ENCODE measurements around the gene COX7A1.
"Not testable (repeated sequence)": the region's sequence is repeated elsewhere in the genome, so short reads cannot be mapped to it uniquely, and the experiment has no call there.

The COX7A1 gene

DNA sequence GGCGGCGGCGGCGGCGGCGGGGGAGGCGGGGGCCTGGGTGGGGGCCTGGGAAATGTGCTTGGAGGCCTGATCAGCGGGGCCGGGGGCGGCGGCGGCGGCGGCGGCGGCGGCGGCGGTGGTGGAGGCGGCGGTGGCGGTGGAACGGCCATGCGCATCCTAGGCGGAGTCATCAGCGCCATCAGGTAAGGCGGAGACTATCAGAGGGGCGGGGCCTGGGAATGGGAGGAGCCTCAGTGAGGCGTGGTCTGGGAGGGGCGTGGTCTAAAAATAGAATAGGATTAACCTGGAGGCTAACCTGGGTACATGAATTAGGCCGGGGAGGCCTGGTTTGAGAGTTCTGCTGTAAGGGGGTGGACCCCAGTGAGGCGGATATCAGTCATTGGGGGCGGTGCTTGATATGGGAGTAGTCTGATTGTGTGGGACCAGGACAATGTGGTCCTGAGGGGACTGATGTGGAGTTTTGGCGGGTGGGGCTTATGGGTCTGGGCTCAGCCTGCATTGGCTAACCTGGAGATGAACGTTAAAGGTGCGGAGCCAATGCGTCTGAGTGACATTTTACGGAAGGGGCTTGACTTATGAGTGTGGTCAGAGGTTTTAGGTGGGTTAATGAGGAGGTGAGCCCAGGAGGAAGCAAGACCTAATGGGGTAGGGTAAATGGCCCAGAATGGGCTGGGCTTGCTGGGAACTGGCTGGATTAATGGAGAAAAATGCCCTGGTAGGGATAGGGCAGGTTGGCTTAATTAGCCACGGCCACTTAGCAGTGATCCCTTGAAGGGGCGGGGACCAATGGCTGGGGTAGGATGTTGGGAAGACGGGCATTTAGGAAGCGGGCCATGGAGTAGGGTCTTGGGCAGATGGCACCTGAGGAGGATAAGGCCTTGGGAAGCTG is 11.0 kb downstream of the COX7A1 start:
- peak; percentile 95 for DNase-seq

- peak; percentile 55 for DNase-seq
These were observed 11.8 kb downstream of the COX7A1 start for GRCh38 chr19:36140304-36141038.

GRCh38 chr19:36139473-36140303 is 12.6 kb downstream of the COX7A1 start, which contains the start of gene CAPNS1:
Gene CAPNS1 (plus strand): TSS chr19:36140066. CDS start chr19:36141012, 946 bp downstream.
- peak; percentile 95 for DNase-seq

DNA sequence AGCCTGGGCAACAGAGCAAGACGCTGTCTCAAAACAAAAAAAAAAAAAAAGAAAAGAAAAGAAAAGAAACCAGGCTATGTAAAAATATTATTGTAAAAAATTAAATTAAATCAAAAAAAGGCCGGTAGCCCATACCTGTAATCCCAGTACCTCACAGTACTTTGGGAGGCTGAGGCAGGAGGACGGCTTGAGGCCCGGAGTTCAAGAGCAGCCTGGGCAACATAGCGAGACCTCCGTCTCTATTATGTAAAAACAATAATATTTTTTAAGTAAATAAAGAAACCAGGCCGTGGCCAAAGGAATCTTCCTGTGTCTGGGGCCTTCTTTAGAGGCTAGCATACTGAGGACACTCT is 13.2 kb downstream of the COX7A1 start:
- no peak for DNase-seq

DNA sequence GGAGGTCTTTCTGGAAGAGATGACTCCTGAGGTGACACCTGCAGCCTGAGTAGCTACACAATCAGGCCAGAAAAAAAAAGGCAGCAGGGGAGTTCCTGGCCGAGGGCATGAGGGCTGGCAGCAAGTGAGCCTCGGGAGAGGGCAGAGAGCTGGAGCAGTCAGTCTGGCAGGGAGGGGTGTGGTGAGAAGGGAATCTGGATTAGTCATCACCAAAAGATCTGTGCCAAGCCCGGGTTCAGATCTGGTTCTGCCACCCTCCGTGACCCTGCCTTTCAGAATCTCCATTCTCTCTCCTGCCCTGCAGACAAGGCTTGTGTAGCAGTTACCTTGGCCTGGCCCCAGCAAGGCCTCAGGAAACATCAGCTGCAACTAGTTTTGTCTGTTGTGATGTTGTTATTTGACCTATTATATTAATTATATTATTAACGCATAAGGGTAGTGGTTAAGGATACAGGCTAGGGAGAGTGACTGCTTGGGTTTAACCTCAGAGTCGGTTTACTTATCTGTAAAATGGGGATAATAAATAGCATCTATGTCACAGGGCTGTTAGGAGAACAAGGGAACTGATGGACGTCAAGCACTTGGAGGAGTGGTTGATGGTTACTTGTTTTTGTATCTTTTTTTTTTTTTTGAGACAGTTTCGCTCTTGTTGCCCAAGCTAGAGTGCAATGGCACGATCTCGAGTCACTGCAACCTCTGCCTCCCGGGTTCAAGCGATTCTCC is 15.1 kb downstream of the COX7A1 start:
- no peak for DNase-seq

DNA sequence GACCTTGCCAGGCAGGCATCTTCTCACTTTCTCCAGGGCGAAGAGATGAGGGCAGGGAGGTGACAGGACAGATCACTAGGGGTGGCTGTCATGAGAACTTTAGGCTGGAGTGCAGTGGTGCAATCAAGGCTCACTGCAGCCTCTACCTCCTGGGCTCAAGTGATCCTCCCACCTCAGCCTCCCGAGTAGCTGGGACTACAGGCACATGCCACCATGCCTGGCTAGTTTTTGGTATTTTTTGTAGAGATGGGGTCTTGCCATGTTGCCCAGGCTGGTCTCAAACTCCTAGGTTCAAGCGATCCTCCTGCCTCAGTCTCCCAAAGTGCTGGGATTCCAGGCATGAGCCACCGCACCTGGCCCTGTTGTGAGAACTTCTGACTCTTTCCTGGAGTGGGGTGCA is 17.4 kb downstream of the COX7A1 start:
- not testable (repeated sequence) for DNase-seq

DNA sequence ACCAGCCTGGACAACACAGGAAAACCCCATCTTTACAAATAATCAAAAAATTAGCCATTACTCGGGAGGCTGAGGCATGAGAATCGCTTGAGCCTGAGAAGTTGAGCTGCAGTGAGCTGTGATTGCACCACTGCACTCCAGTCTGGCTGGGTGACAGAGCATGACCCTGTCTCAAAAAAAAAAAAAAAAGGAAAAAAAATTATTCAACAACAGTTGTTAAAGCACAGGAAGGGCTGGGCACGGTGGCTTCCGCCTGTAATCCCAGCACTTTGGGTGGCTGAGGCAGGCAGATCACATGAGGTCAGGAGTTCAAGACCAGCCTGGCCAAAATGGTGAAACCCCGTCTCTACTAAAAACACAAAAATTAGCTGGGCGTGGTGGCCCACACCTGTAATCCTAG is 21.0 kb downstream of the COX7A1 start:
- DNase-seq = not testable (repeated sequence)

DNA sequence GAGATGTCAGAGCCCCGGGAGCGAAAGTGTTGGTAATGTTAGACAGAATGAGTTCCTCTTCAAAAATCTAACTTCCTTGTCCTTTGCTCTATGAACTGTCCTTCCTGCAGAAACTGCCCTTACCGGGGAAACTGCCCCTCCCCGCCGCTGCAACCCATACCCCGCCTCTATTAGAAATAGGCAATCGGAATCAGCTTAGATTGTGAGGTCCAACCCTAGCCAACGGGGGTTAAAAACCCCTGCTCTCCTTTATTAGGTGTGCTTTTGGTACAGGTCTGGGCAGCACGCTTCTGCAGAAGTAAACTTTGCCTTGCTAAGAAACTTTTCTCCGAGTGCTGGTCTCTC is 23.9 kb downstream of the COX7A1 start:
- DNase-seq = peak; percentile 12

DNA sequence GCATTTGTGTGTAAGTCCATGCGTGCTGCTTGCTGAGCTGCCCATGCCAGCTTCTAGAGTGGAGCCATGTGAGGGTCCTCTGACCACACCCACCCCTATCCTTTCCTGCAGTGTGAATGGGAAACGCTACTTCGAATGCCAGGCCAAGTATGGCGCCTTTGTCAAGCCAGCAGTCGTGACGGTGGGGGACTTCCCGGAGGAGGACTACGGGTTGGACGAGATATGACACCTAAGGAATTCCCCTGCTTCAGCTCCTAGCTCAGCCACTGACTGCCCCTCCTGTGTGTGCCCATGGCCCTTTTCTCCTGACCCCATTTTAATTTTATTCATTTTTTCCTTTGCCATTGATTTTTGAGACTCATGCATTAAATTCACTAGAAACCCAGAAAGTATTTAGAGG is 26.7 kb downstream of the COX7A1 start:
- DNase-seq = no peak

DNA sequence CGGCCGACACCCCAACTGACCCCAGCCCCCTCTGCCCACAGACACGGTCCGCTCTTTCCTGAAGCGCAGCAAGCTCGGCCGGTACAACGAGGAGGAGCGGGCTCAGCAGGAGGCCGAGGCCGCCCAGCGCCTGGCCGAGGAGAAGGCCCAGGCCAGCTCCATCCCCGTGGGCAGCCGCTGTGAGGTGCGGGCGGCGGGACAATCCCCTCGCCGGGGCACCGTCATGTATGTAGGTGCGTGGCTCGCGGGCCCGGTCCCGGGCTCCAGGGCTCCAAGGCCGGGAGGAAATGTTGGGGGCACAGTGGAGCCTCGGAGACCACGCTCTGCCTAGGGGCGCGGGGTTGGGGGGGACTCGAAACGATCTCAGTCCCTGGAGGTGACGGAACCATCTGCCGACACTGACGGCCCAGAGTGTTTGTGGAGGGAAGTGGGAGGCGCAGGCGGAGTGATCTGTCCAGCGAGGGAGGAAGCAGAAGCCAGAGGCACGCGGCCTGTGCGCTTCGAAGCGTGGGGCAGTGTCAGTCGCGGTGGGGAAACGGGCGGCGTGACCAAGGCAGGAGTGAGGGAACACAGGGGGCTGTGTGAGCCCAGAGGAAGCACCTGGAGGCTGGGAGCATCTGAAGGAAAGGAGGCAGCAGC is 30.6 kb downstream of the COX7A1 start:
- DNase-seq = no peak

DNA sequence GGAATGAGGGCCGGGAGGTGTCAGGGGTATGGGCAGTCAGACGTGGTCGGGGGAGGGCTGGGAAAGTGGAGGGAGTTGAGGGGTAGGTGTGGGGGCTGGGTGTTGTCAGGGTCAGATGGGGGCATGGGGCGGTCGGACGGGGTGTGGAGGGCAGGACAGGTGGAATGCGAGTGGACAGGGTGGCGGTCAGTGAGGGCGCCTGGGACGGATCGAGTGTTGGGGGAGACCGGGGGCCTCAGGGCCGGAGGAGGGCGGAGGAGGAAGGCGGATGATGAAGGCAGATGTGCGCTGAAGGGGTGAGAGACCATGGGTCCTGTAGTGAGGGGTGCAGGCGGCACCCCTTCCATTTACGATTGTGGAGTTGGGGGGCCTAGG is 31.3 kb downstream of the COX7A1 start:
- no peak for DNase-seq

DNA sequence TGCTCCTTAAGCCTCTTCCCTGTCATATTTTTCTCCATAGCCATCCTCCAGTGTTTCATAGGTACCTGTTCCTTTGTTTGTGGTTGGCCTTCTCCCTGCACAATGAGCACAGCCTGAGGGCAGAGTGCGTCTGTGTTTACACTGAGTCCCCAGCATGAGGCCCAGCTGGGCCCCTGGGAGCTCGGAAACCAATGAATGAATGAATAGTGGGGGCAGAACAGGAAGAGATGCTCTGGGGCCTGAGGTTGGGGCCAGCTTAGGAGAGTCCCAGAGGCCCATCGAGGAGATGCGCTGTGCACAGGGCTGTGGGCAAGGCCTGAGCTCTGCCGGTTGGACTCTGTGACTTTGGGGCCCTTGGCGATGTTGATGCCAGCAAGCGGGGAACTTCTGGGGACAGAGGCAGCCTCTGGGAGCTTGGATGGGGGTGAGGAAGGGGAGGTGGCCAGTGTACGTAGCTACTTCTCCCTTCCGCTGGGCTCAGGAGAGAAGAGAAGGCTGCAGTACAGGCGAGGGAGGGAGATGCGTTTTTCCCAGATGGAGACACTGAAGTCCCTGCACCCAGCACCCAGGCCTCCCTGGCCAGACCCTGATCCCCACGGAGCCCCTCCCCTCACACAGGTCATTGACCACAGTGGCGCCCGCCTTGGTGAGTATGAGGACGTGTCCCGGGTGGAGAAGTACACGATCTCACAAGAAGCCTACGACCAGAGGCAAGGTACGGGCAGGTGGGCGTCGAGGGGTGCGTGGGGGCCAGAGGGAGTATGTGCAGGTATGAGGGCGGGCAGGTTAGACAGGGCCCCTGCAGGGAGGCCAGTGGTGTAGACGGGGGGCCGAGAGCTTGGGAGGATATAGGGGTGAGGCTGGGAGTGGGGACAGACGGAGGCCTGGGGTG is 31.9 kb downstream of the COX7A1 start:
- no peak for DNase-seq

GRCh38 chr19:36116344-36116637 is 36.0 kb downstream of the COX7A1 start:
- DNase-seq = no peak

DNA sequence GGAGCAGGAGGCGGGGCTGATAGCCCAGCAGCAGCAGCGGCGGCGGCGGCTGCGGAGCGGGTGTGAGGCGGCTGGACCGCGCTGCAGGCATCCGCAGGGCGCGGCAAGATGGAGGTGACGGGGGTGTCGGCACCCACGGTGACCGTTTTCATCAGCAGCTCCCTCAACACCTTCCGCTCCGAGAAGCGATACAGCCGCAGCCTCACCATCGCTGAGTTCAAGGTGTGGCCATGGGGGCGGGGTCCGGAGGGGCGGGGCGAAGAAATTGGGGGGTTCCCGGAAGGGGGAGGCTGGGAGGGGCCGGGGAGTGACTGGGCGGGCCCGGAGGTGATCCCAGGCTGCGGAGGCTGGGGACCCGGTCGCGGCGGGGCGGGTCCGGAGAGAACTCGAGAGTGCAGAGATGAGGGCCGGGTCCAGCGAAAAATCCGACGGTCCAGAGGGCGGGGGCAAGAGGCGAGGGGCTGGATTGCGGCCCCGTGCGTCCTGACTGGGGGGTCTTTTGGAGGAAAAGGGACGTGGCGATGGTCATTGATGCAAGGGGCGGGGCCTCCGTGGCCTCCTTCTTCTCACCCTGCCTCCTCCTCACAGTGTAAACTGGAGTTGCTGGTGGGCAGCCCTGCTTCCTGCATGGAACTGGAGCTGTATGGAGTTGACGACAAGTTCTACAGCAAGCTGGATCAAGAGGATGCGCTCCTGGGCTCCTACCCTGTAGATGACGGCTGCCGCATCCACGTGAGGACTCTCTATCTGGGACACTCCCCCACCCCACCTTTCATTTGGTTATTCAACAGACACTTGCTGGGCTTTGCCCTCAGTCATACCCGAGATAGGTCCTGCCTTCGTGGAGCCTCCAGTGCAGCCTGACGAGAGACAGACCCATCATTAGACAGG is 36.5 kb downstream of the COX7A1 start, which contains the start of gene TBCB:
TBCB (plus strand) TSS at position 16 of the 891 bp plus-strand sequence; CDS start at position 109, 93 bp downstream.
- DNase-seq = peak; percentile 91

GRCh38 chr19:36114721-36115452 is 37.4 kb downstream of the COX7A1 start, which contains the start of gene POLR2I:
Gene POLR2I (minus strand): TSS chr19:36114875. CDS start chr19:36114856, 19 bp downstream.
- DNase-seq = peak; percentile 98

GRCh38 chr19:36113894-36114720 is 38.1 kb downstream of the COX7A1 start:
- DNase-seq = peak; percentile 37

- no peak for DNase-seq
These were observed 38.8 kb downstream of the COX7A1 start for GRCh38 chr19:36113425-36113824.

- no peak for DNase-seq
These were observed 39.6 kb downstream of the COX7A1 start for GRCh38 chr19:36112678-36113077.

Measured in activated CD4-positive, alpha-beta T cell treated with anti-CD3 and anti-CD28 coated beads for 48 hours (primary cell).